Cerebellar cortex (tissue), 1 donor: ENCODE results near the gene CD37.

Experiments
- DNase-seq: peaks from one replicate; pipeline ENCODE4 v3.0.0-alpha.2; 2015; ENCODE audit warnings: low spot score

CD37 gene

DNA sequence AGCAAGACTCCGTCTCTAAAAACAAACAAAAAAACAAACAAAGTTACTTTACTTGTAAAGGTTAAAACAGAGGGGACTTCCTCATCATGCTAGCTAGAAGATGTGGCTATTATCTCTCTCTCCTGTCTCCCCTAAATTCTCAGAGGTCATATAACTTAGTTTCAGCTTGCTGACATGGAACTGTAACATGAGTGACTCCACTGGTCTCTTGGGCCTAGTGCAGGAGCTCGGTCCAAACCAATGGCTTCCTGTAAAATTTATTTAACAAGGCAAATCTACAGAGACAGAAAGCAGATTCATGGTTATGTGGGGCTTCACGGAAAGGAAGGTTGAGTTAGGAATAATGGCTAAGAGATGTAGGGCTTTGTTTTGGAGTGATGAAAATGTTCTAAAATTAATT lies 43.3 kb downstream of the CD37 start:
- no peak for DNase-seq

DNA sequence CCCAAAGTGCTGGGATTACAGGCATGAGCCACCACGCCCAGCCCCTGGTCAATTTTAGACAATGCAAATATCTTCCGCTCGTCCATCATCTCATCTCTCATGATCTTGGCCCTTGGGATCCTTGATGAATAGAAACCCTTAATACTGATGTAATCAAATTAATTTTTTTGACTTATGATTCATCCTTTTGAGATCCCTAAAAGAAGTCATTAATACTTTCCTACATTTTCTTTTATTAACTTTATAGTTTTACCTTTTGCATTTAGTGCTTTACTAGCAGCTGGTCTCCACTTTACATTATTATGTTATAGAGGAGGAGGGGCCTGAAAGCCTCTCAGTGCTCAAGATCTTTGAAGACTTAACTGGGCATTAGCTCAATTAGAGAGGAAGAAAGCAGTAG lies 45.2 kb downstream of the CD37 start:
- DNase-seq = no peak

DNA sequence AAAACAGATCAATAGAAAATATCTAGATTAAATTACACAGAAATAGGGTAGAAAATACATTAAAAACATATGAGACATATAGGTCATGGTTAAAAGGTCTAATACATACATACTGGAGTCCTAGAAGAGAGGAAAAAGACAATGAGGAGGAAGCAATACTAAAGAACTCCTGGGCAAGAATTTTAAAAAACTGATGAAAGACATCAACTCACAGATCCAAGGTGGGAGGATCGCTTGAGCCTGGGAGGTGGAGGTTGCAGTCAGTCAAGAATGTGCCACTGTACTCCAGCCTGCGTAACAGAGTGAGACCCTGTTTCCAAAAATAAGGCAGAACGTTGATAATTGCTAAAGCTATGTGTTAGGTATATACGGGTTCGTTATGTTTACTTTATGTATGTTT lies 47.4 kb downstream of the CD37 start:
- DNase-seq = no peak

DNA sequence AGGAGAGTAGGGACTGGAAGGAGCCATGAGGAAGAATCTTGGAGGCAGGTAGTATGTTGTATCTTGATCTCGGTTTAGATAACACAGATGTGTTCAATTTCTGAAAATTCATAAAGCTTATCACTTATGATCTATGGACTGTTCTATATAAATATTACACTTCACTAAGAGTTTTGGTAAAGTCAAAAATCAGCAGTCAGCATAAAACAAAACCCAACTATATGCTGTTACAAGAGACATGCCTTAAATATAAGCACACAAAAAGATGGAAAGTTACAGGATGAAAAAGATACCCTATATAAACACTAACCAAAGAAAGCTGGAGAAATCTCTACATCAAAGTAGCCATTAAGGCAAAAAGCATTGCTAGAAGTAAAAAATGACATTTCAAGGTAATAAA lies 48.4 kb downstream of the CD37 start:
- no peak for DNase-seq

DNA sequence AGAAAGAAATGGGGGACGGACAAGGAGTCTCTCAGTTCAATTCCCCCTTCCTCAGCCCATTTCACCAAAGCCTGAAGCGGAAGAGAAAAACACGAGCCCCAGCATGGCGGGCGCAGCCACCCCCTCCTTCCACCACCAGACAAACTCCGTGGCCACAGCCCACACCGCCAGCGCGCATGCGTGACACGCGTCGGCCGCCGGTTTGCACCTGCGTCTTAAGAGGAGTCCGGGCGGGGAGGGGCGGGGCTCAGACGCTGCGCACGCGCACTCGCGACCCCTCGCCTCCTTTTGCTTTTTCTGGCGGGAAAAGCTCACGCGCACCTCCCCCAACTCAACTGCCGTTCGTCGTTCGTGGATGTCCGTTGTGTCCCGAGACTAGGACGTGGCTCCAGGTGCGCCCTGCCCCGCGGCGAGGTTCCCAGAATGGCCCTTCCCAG lies 52.7 kb downstream of the CD37 start, which contains the start of gene KASH5:
TSS of gene KASH5 (plus strand) at position 314 of the 437 bp plus-strand sequence. CDS start 2,635 bp downstream, outside the sequence.
- DNase-seq = peak; percentile 59

DNA sequence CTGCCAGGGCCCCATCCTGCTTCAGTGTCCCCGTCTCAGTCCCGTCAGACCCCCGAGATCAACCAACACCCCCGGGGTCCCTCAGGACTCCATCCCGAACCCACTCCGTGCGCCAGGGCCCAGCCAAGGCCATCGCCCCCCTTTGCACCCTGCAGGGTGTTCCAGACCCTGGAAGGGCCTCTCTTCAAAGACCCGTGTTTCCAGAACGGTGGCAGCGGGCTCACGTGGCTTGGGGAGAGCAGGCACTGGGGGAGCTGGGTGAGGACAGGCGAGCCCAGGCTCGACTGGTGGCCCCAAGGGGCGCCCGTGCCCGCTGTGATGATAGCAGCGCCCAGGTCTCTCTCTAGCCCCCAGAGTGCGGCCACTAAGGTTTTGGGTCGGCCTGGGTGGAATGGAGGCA lies 54.2 kb downstream of the CD37 start:
- DNase-seq = no peak
